Cardiac muscle cell (in vitro differentiated cells and primary cell): ENCODE results near the gene PLCB2. TPM values are rescaled to one million over a fixed set of nuclear protein-coding genes. Genes with fewer than 3 reads are reported as not detected.

Experiments
- DNase-seq, 2 donors: peaks; one replicate each; pipeline versions ENCODE4 v3.0.0 to v3.0.0-alpha.2; 2010 to 2017; ENCODE audit warnings: low read depth in 1 of 2, low spot score in 1 of 2
- H3K27ac ChIP-seq: fragments of 200-600 bp; sonication (generic); 2 replicates; pipeline ENCODE4 v1.5.1; 2016
- H3K27me3 ChIP-seq: fragments of 200-600 bp; sonication (generic); 2 replicates; pipeline ENCODE4 v1.6.0; 2016; ENCODE audit warnings: control low read depth
- H3K36me3 ChIP-seq: fragments of 200-600 bp; sonication (generic); 2 replicates; pipeline ENCODE4 v1.5.1; 2016; ENCODE audit warnings: control low read depth
- H3K4me1 ChIP-seq: fragments of 200-600 bp; sonication (generic); 2 replicates; pipeline ENCODE4 v1.8.1; 2017; ENCODE audit warnings: low read depth, mild to moderate bottlenecking, mixed run types
- H3K4me3 ChIP-seq: fragments of 200-600 bp; sonication (generic); 2 replicates; pipeline ENCODE4 v1.5.1; 2016; ENCODE audit warnings: mild to moderate bottlenecking
- H3K9me3 ChIP-seq: fragments of 200-600 bp; sonication (generic); 2 replicates; pipeline ENCODE4 v1.5.1; 2017; ENCODE audit warnings: low read depth, mild to moderate bottlenecking, control low read depth
- polyA plus RNA-seq: library from polyadenylated mRNA; unstranded; fragments of >200 nt; fragmentation: Nextera tagmentation; extraction: Ambion mirVana; gene quantifications from 2 replicates; pipeline ENCODE4 v1.2.1, GENCODE V29; 2016
- total RNA-seq: library from RNA; depleted of rRNA; stranded (reverse); fragments of >200 nt; gene quantifications from 2 replicates; pipeline ENCODE4 v1.2.3, GENCODE V29; 2016
- TF ChIP-seq, protein P1 (sequence below): IDR thresholded peaks from 2 replicates; pipeline ENCODE4 v1.5.1; 2012; ENCODE audit warnings: low read depth, mild to moderate bottlenecking, low read length

Gene PLCB2
- total and polyA plus RNA-seq, 2 experiments from 2014 or later: 28.3 to 41.2 TPM

GRCh38 chr15:40353697-40354096 lies 46.0 kb upstream of the PLCB2 start:
- no peaks in the 10 kb centered on the region for H3K36me3 ChIP-seq
- no peak for DNase-seq
- H3K27ac ChIP-seq: no peak overlapping the region
- H3K27me3 ChIP-seq: no peaks in the 10 kb centered on the region
- H3K9me3 ChIP-seq: no peaks in the 10 kb centered on the region
- TF ChIP-seq, protein P1, sequence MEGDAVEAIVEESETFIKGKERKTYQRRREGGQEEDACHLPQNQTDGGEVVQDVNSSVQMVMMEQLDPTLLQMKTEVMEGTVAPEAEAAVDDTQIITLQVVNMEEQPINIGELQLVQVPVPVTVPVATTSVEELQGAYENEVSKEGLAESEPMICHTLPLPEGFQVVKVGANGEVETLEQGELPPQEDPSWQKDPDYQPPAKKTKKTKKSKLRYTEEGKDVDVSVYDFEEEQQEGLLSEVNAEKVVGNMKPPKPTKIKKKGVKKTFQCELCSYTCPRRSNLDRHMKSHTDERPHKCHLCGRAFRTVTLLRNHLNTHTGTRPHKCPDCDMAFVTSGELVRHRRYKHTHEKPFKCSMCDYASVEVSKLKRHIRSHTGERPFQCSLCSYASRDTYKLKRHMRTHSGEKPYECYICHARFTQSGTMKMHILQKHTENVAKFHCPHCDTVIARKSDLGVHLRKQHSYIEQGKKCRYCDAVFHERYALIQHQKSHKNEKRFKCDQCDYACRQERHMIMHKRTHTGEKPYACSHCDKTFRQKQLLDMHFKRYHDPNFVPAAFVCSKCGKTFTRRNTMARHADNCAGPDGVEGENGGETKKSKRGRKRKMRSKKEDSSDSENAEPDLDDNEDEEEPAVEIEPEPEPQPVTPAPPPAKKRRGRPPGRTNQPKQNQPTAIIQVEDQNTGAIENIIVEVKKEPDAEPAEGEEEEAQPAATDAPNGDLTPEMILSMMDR: no peak
- H3K4me3 ChIP-seq: no peak overlapping the region
- H3K4me1 ChIP-seq: peaks cover 4% of the 10 kb centered on the region

GRCh38 chr15:40352281-40352901 lies 44.7 kb upstream of the PLCB2 start:
- TF ChIP-seq, protein P1: no peak
- no peak for DNase-seq
- H3K4me3 ChIP-seq: no peak overlapping the region
- H3K27me3 ChIP-seq: no peaks in the 10 kb centered on the region
- H3K36me3 ChIP-seq: no peaks in the 10 kb centered on the region
- no peak overlapping the region for H3K27ac ChIP-seq
- no peaks in the 10 kb centered on the region for H3K9me3 ChIP-seq
- no peaks in the 10 kb centered on the region for H3K4me1 ChIP-seq

DNA sequence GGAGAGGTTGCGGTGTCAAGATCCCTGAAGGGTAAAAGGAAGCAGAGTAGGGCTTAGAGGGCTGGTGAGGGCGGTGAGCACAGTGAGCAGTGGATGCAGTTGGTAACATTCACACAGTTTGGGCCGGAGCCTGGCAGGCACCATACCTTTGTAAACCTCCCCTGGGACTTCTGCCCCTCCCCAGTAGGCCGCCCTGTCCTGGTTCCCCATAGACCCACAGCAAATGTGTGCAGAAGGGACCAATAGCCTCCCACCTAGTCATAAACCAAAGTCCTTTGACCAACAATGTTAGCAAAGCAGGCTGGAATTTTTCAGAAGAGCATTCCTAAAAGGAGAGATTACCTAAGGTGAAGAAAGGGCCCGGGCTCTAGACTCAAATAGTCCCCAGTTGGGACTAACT lies 41.4 kb upstream of the PLCB2 start:
- H3K4me3 ChIP-seq: no peak overlapping the region
- no peaks in the 10 kb centered on the region for H3K36me3 ChIP-seq
- H3K9me3 ChIP-seq: no peaks in the 10 kb centered on the region
- no peaks in the 10 kb centered on the region for H3K4me1 ChIP-seq
- no peak overlapping the region for H3K27ac ChIP-seq
- no peak for DNase-seq
- TF ChIP-seq, protein P1: no peak
- no peaks in the 10 kb centered on the region for H3K27me3 ChIP-seq

GRCh38 chr15:40348474-40348870 lies 40.7 kb upstream of the PLCB2 start:
- no peak overlapping the region for H3K27ac ChIP-seq
- no peak overlapping the region for H3K4me3 ChIP-seq
- no peaks in the 10 kb centered on the region for H3K9me3 ChIP-seq
- TF ChIP-seq, protein P1: no peak
- H3K4me1 ChIP-seq: no peaks in the 10 kb centered on the region
- H3K27me3 ChIP-seq: no peaks in the 10 kb centered on the region
- no peaks in the 10 kb centered on the region for H3K36me3 ChIP-seq
- DNase-seq: no peak

DNA sequence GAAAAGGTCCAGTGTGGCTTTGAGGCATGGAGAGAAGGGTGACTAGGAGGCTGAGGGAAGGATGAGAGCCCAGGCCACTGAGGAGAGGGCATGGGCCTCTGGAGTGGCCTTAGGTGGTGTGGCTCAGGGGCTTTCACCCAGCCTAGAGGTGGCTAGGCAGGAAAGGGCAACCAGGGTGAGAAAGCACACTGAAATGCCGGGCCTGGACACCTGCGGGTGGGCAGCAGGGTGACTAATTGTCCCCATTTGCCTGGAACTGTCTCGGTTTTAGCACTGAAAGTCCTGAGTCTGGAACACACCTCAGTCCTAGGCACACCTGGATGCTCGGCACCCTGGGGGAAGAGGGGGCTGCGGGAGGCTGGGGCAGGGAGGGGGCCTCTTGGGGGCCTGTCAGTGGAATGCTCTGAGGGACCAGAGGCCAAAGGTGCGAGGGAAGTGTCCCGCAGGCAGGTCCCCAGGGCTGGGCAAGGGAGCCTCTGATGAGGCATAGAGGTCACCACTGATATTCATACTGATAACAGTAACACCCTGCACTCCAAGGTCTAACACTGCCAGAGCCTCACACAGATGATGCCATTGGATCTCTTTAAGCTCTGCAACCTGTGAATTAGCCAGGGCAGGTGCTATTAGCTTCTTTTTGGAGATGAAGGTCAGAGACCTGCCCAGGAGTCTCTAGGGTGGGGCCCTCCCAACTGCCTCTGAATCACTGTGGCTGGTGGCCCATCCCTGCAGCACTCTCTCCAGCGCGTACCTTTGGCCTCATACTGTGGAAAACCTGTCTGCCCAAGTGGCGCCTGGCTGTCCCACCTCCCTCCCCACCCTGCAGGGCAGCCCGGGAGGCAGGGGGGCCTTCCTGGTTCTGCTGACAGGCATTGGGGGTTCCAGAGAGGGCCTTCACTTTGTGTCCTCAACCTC lies 40.1 kb upstream of the PLCB2 start:
- Histone ChIP-seq H3K36me3 (no peaks in the 10 kb centered on the region), H3K4me3 (no peak overlapping the region)

More for the DNA sequence above, 40.1 kb upstream of the PLCB2 start:
- Histone ChIP-seq H3K27ac (no peak overlapping the region), H3K9me3 (no peaks in the 10 kb centered on the region), H3K4me1 (no peaks in the 10 kb centered on the region), H3K27me3 (no peaks in the 10 kb centered on the region)
- TF ChIP-seq, protein P1: no peak
- DNase-seq: no peak
